NCI-H2029 (cell line): ENCODE results near the gene LHFPL2.
A peak's percentile ranks its signal among the peaks of the same experiment; 100 is the strongest.
"Not testable (repeated sequence)": the region's sequence is repeated elsewhere in the genome, so short reads cannot be mapped to it uniquely, and the experiment has no call there.

Source experiments
- DNase-seq: peaks from one replicate; lab custom pipeline; 2025; lab: John Stamatoyannopoulos, UW

LHFPL2 gene

GRCh38 chr5:78500871-78501270, 147.7 kb downstream of the LHFPL2 start:
- DNase-seq = no peak

- DNase-seq = no peak
These were observed 148.5 kb downstream of the LHFPL2 start for GRCh38 chr5:78500028-78500427.

- DNase-seq = no peak
These were observed 149.1 kb downstream of the LHFPL2 start for GRCh38 chr5:78499485-78499884.

DNA sequence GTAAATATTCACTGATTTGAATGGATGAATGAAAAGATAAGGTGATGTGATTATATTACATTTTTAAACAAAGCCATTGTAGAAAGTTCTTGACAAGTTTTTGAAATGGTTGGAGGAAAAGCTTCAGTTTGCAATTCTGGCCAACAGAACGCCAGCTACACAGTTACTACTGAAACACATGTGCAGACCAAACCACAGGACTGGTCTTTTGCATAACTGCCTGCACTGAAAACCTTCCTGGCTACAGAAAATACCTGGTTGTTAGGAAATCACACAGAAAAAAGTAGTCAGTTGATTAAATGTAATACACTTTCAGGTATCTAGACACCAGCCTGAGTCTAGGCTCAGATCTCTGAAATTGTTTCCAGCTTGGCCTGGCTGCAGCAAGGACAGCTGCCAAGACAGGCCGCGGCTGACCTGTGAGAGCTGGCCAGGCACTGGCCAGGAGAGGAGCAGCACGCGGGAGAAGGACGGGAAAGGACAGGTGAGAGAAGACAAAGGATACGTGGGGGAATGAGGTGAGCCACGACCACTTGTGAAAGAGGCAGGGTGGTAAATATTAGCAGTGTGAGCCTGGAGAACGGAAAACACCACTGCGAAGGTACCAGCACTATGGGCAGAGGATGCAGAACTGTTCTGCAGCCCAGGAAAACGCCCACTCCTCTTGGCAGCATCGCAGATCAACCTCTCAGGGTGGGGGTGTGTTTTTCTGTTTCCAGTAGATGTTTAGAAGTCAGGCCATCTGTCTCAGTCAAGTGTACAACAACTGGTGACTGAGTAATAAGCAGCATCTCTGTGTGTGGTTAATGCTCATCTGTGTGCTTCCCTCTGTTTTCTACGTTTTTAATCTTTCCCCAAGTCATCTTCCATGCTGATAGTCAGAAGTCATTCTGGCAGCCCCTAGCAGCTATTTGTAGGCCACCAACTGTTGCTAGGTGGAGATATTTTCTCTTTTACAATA, 150.7 kb downstream of the LHFPL2 start:
- peak; percentile 30 for DNase-seq

DNA sequence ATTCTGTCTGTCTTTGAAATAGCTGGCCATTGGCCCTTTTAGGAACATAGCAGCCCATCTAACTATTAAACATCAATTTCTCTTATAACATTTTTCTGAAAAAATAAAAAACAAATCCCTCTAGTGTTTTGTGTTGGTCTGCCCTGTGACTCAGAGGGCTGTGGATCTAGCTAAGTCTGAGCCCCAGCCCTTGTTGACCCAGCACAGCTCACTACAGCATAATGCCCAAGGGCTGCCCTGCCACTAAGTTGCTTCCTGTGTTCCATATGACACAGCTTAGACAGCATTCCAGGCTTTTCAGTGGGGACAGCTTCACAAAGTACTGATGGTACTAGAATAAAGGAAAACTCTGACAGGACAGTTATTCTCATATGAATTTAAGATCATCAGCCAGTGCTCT, 152.2 kb downstream of the LHFPL2 start:
- DNase-seq = no peak

GRCh38 chr5:78495800-78496199, 152.8 kb downstream of the LHFPL2 start:
- no peak for DNase-seq

DNA sequence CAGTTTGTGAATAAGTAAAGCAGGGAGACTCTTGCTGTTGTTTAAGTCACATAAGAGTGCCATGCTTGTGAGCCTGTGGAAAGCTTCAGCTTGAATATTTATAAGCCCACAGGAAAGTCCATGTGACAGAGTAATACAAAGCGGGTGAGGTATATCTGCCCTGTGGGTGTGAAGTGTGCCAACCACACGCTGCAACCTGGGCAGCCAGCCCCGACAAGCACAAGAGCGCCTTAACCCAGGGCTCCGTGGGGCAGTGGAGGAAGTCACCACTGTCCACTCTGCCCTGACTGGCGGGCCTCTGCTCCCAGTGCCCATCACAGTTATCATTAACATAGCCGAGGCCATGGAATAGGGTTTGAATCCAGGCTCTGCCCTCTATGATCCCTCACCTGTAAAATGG, 155.9 kb downstream of the LHFPL2 start:
- no peak for DNase-seq

GRCh38 chr5:78492224-78492623, 156.3 kb downstream of the LHFPL2 start:
- no peak for DNase-seq

- DNase-seq = no peak
These were observed 157.7 kb downstream of the LHFPL2 start for GRCh38 chr5:78490709-78491485.

DNA sequence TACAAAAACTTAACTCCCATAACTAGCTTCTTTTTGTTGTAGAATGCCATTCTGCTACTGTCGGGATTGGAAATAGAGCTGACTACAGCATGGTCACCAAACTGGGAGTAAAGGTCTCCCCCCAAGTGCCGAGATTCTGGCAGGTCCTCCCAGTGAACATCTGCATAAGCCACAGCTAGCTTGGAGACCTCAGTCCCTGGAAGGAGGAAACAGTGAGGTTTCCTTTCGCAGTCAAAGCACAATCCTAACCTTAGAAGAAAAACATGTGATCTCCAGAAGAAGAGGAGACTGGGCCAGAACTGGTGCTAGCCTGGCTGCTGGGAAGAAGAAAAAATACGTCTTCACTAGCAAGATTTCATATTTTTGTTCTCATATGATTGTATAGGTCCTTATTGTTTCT, 160.7 kb downstream of the LHFPL2 start:
- DNase-seq = no peak

DNA sequence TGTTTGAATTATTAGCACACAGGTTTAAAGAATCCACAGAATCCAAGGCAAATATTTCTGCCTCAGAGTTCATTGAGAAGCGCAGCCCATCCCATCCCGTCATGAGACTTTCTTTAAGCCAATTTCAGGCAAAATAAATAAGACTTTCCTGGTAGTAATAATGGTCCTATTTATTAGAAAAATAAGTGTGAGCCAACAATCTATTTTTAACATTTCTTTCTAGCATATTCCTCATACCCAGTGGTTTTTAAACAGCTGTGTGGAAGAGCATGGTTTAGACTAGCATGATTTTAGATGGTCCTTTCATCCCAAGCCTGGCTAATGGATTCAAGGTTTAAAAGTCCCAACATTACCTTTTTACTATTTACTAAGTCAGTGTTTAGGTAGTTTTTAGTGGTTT, 162.4 kb downstream of the LHFPL2 start:
- no peak for DNase-seq

DNA sequence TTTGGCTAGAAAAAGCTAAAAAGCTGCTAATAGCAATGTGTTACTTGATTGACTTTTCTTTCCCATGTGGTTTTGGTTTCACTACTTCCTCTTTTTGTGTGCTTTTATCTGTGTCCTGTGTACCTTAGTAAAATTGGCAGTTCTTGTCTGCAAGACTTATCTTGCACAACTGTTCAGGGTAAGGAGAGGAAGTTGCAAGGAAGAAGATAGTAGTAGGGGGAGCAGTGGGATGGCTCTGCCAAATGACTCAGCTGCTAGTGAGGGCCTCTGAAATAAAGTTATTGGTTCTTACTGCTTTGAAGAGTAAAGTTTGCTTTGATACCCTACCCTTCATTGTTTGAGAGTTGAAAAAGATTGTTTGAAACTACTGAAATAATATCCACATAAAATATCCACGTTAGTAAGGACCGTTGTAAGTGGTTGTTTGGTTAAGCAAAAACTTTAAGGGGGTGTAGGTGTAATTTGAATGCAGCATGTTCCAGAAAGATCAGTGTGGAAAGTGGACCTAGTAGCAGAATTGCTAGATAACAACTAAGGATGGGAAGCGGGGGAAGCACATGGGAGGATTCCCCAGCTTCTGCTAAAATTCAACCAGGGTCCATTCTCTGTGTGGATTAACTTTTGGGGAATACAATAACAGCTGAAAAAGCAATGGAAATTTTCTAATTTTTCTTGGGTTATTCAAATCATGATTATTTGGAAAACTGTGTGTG, 164.6 kb downstream of the LHFPL2 start:
- DNase-seq = no peak

DNA sequence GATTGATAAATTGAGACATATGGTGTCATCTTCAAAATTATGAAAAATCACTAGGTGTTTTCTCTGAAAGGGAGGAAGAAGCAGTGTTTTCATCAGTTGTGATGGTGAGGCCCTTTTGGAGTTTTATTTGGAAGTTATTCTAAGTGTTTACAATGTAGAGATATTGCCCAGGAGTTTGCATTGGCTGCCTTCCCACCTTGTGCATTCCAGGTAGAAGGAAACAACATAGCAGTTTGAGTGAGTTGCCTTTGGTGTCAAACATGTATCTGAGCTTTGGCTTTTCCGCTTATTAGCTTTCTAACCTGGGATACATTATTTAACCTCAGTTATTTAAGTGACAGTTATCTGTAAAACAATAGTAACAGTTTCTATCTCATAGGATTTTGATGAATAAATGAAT, 165.6 kb downstream of the LHFPL2 start:
- DNase-seq = no peak

DNA sequence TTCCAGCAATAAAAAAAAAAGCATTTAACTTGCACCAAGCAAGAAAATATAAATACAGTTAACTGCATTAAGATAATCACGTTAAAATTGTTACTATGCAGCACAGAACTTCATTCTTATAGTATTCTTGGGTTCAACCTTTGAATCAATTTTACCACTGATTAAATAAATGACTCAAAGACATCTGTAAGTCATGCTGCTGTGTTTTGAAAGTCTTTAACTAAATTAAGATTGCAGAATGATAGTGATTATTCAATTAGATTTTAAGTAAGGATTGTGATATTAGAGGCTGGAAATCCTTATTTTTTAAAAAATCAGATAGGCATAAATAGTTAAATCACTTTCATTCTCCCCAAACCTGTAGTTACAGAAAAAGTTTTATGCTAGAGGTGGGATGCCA, 171.8 kb downstream of the LHFPL2 start:
- no peak for DNase-seq

DNA sequence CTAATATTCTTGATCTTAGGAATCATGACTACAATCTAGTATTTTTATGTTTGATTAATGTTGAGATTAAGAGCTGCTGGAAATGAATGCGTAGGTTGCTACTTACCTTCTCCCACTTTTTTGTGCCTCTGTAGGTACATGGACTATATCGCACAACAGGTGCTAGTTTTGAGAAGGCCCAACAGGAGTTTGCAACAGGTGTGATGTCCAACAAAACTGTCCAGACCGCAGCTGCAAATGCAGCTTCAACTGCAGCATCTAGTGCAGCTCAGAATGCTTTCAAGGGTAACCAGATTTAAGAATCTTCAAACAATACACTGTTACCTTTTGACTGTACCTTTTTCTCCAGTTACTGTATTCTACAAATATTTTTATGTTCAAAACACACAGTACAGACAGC, 173.2 kb downstream of the LHFPL2 start:
- DNase-seq = no peak

DNA sequence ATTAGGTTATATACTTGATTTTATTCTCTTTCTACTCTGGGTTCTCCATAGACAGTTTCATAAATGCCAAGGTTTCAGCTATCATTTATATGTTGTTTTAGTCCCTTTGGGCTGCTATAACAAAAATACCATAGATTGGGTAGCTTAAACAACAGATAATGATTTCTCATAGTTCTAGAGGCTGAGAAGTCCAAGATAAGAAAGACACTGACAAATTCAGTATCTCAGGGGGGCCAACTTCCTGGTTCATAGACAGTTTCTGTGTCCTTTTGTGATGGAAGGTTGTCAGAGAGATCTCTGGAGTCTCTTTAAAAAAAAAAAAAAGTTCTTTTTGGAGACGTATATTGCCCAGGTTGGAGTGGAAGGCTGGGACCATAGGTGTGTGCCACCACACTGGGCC, 174.8 kb downstream of the LHFPL2 start:
- DNase-seq = no peak

DNA sequence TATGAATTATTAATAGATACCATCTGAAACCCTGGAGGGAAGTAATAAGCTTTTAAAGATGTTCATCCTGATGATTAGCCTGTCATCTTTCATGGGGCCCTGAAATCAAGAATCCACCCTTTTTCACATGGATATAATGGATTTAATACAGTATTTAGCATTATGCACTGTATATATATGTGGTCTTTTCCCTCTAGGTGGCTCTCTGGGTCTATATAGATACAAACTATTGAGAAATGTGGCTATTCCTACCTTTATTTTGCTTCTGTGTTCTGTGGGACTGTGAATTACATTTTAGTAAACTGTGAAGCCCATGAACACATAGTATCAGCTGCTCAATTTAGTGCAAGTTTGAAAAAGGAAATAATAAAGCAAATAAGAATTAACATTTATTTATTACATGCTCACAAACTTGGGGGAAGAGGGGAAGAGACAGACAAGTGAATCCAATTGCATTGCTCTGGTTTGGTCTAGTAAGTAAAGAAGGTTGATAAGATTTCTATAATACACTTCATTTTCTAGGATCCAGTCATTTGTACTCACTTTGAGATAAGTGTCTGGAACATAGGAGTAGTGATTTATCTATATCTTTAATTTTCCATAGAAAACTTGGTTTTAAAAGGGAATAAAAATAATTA, 176.0 kb downstream of the LHFPL2 start:
- DNase-seq = no peak

DNA sequence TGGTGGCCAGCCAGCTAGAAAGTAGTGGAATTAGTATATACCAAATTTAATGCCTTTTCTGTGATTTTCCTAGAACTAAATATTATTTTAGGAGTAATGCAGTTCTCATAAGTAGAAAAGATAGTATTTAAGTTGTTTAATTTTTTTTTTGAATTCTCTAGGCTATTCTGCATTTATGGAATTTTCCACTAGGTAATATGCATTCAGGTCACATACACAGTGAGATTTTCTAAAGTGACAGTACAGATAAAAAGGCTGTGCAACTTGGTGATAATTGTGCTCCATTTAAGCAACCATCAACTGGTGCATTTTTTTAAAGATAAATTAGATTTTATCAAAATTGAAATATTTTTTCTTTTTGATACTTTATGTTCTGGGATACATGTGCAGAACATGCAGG, 176.7 kb downstream of the LHFPL2 start:
- DNase-seq = no peak

GRCh38 chr5:78467752-78468357, 180.7 kb downstream of the LHFPL2 start:
- DNase-seq = peak; percentile 44

DNA sequence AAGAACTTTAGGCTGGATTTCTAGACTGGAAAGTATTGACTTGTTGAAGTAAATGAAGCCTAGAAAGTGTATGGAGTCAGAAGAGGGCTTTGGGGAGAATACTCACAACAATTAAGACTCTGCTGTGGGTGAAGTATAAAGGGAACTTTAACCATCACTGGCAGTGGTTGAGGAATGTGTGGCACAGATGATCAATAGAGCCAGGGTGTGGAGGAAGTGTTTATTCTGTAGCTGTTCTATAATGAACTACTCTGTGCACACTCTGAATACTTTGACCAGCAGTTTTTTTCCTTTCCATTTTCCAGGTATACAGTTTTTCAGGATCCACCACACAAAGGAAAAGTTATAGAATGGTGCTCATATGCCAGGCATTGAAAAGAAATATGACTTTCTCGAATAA, 181.4 kb downstream of the LHFPL2 start:
- no peak for DNase-seq

- no peak for DNase-seq
These were observed 189.7 kb downstream of the LHFPL2 start for GRCh38 chr5:78458843-78459242.

- DNase-seq = not testable (repeated sequence)
These were observed 191.1 kb downstream of the LHFPL2 start for GRCh38 chr5:78457507-78457906.
